Measurements from ENCODE around the gene TMEM151B. TPM values are rescaled to one million over a fixed set of nuclear protein-coding genes. Genes with fewer than 3 reads are reported as not detected.

TMEM151B gene
- total and polyA plus RNA-seq, 2 donors from 2014 or later: not detected

GRCh38 chr6:44284121-44284520, 13.9 kb downstream of the TMEM151B start:
- intact Hi-C loops (cut with DNase I): no loop called here
- no peak for FAIRE-seq
- Histone ChIP-seq H3K9me3 (ENCODE audit: control insufficient read depth in 2 of 3, insufficient read depth in 1 of 3, low read length in 3 of 3) (no peaks in the 10 kb centered on the region), H3K9ac (ENCODE audit: low read length in 3 of 3) (no peak overlapping the region), H3K4me1 (ENCODE audit: control insufficient read depth in 2 of 3, insufficient read depth in 2 of 3, low read depth in 1 of 3, low read length in 3 of 3) (no peaks in the 10 kb centered on the region), H3K4me3 (ENCODE audit: low read length in 3 of 3) (no peak overlapping the region), H3K27ac (ENCODE audit: low read depth in 2 of 2, low read length in 2 of 2) (no peak overlapping the region), H3K27me3 (ENCODE audit: control insufficient read depth, insufficient read depth, low read length) (no peaks in the 10 kb centered on the region), H3K36me3 (ENCODE audit: control insufficient read depth in 2 of 3, insufficient read depth in 3 of 3, low read length in 3 of 3) (no peaks in the 10 kb centered on the region)
- TF ChIP-seq CTCF (IDR thresholded peaks at IDR 0.05; ENCODE audit: borderline replicate concordance, extremely low read depth, insufficient read depth): no peak
- DNase-seq: no peak

- H3K27me3 ChIP-seq (ENCODE audit: control insufficient read depth, insufficient read depth, low read length): peaks cover 3% of the 10 kb centered on the region
Measured at GRCh38 chr6:44284867-44285266, 14.6 kb downstream of the TMEM151B start.

GRCh38 chr6:44285552-44286284, 15.5 kb downstream of the TMEM151B start:
- DNase-seq: peak in 2 of 5 donors; percentile 34 to 59
- Histone ChIP-seq H3K27me3 (ENCODE audit: control insufficient read depth, insufficient read depth, low read length) (peaks cover 3% of the 10 kb centered on the region), H3K9me3 (ENCODE audit: control insufficient read depth in 2 of 3, insufficient read depth in 1 of 3, low read length in 3 of 3) (no peaks in the 10 kb centered on the region), H3K36me3 (ENCODE audit: control insufficient read depth in 2 of 3, insufficient read depth in 3 of 3, low read length in 3 of 3) (no peaks in the 10 kb centered on the region), H3K4me1 (ENCODE audit: control insufficient read depth in 2 of 3, insufficient read depth in 2 of 3, low read depth in 1 of 3, low read length in 3 of 3) (no peaks in the 10 kb centered on the region), H3K9ac (ENCODE audit: low read length in 3 of 3) (no peak overlapping the region), H3K27ac (ENCODE audit: low read depth in 2 of 2, low read length in 2 of 2) (no peak overlapping the region), H3K4me3 (ENCODE audit: low read length in 3 of 3) (no peak overlapping the region)
- FAIRE-seq: no peak
- intact Hi-C loops (cut with DNase I): no loop called here
- no peak for TF ChIP-seq CTCF (IDR thresholded peaks at IDR 0.05; ENCODE audit: borderline replicate concordance, extremely low read depth, insufficient read depth)

More at GRCh38 chr6:44284867-44285266, 14.6 kb downstream of the TMEM151B start:
- intact Hi-C loops (cut with DNase I): no loop called here
- no peak for FAIRE-seq
- DNase-seq: no peak
- no peak overlapping the region for H3K9ac ChIP-seq (ENCODE audit: low read length in 3 of 3)
- no peak overlapping the region for H3K4me3 ChIP-seq (ENCODE audit: low read length in 3 of 3)
- TF ChIP-seq CTCF (IDR thresholded peaks at IDR 0.05; ENCODE audit: borderline replicate concordance, extremely low read depth, insufficient read depth): no peak
- no peak overlapping the region for H3K27ac ChIP-seq (ENCODE audit: low read depth in 2 of 2, low read length in 2 of 2)
- H3K36me3 ChIP-seq (ENCODE audit: control insufficient read depth in 2 of 3, insufficient read depth in 3 of 3, low read length in 3 of 3): no peaks in the 10 kb centered on the region
- H3K9me3 ChIP-seq (ENCODE audit: control insufficient read depth in 2 of 3, insufficient read depth in 1 of 3, low read length in 3 of 3): no peaks in the 10 kb centered on the region
- H3K4me1 ChIP-seq (ENCODE audit: control insufficient read depth in 2 of 3, insufficient read depth in 2 of 3, low read depth in 1 of 3, low read length in 3 of 3): no peaks in the 10 kb centered on the region

- H3K4me3 ChIP-seq (ENCODE audit: low read length in 3 of 3): no peak overlapping the region
- no peaks in the 10 kb centered on the region for H3K36me3 ChIP-seq (ENCODE audit: control insufficient read depth in 2 of 3, insufficient read depth in 3 of 3, low read length in 3 of 3)
- H3K4me1 ChIP-seq (ENCODE audit: control insufficient read depth in 2 of 3, insufficient read depth in 2 of 3, low read depth in 1 of 3, low read length in 3 of 3): no peaks in the 10 kb centered on the region
- FAIRE-seq (no peak), DNase-seq (peak in 1 of 5 donors; percentile 49)
- no peak overlapping the region for H3K27ac ChIP-seq (ENCODE audit: low read depth in 2 of 2, low read length in 2 of 2)
- no peak overlapping the region for H3K9ac ChIP-seq (ENCODE audit: low read length in 3 of 3)
- peaks cover 3% of the 10 kb centered on the region for H3K27me3 ChIP-seq (ENCODE audit: control insufficient read depth, insufficient read depth, low read length)
- no peak for TF ChIP-seq CTCF (IDR thresholded peaks at IDR 0.05; ENCODE audit: borderline replicate concordance, extremely low read depth, insufficient read depth)
- H3K9me3 ChIP-seq (ENCODE audit: control insufficient read depth in 2 of 3, insufficient read depth in 1 of 3, low read length in 3 of 3): no peaks in the 10 kb centered on the region
- intact Hi-C loops (cut with DNase I): no loop called here
Measured at GRCh38 chr6:44286285-44286565, 16.0 kb downstream of the TMEM151B start.

Measured in kidney (tissue), 14 donors.